GM19438 (cell line): ENCODE measurements around the gene KRTAP19-6.
"Not testable (repeated sequence)": the region's sequence is repeated elsewhere in the genome, so short reads cannot be mapped to it uniquely, and the experiment has no call there.

Experiments
- ATAC-seq: cut with Tn5 transposase; IDR thresholded peaks from one replicate; pipeline ENCODE4 v1.9.1; 2021; ENCODE audit warnings: low read depth; ENCODE audit not compliant: unreplicated experiment

KRTAP19-6 gene

DNA sequence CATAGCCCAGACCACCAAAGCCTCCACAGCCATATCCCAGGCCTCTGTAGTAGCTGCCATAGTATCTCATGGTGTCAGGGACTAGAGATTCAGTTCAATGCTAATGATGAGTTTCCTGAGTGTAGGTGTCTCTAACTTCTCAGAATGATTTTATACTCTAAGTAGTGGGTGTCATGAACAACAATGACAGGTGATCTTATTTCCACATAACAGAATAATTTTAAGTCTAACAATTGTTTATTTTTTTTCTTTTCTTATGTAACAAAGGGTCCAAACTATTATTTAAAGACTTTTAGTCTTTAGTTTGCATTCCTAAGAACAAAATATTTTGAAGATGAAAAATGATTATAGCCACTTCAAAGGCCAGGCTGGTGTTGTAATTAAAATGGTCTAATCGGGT is at the start of gene KRTAP19-6:
Gene KRTAP19-6 (minus strand): TSS at position 101 of the 400 bp plus-strand sequence. CDS start 31 bp downstream, at position 70.
- ATAC-seq, result no peak

GRCh38 chr21:30590297-30590696 is 48.6 kb upstream of the KRTAP19-6 start, which contains the start of gene KRTAP22-2:
KRTAP22-2 (minus strand) TSS chr21:30590397.
- ATAC-seq, result no peak

GRCh38 chr21:30582870-30583269 is 41.2 kb upstream of the KRTAP19-6 start:
- ATAC-seq, result no peak

GRCh38 chr21:30580132-30580531 is 38.5 kb upstream of the KRTAP19-6 start:
- no peak for ATAC-seq

GRCh38 chr21:30579346-30579745 is 37.7 kb upstream of the KRTAP19-6 start:
- no peak for ATAC-seq

GRCh38 chr21:30577766-30578165 is 36.1 kb upstream of the KRTAP19-6 start:
- ATAC-seq, result no peak

- no peak for ATAC-seq
Observed at GRCh38 chr21:30567617-30568016, 26.0 kb upstream of the KRTAP19-6 start.

GRCh38 chr21:30563630-30564029 is 22.0 kb upstream of the KRTAP19-6 start:
- ATAC-seq, result no peak

DNA sequence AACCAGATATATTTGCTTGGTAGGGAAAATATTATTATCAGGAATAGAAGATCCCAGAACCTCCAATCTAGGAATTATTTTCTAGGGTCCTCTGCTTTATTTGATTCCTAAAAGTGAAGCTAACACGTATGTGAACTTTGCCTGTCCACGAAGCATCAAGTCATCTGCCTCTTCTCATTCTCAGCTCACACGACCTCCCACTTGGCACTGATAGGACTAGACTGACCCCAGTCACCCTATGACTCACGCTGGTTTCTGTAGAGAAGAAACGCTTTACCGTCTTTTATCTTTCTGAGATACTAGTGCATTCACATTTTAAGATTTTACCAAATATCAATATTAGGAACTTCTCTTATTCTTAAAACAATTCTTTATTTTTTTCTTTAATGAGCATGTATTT is 21.4 kb upstream of the KRTAP19-6 start:
- ATAC-seq, result no peak

DNA sequence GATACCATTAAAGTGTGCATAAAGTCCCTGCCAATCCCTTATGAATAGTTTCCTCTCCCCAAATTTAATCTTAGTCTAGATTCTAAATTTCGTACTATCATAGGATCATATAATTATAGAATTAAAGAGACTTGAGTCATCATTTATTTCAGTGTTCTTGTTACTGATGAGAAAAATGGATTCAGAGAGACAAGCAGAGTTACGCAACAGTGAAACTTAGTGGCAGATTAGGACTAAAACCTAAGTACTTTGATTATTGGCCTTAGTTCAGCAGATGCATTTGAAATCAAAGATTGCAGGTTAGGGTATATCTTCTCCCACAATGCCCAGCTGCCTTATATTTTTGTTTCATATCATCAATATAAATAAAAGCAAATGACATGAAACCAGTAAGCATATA is 20.3 kb upstream of the KRTAP19-6 start:
- no peak for ATAC-seq

DNA sequence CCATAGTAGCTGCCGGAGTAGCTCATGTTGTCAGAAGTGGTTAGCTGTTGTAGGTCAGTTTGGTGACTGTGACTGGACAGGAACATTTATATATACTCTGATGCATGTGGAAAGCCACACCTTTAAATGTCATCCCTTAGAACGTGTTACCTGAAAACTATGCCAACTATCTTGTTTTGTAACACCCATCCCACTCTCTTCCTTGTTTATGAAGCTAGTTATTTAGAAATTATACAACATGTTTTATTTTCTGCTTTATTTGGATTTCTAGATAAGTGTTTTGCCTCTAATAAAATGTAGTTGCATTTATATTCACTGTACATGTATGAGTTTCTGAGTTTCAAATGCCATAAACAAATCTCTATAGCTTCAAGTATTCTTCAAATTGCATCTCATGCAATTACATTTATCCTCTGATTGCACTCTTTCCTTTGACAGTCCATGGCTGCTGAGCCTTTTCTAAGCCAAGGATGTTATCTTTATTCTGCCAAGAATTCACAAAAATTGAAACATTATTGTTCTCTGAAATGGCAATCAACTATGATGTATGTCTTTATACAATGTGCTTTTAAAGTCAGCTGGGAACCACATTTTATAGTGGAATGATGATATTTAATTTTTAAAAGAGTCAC is 19.7 kb upstream of the KRTAP19-6 start, which contains the start of gene KRTAP19-7:
Gene KRTAP19-7 (minus strand): TSS at position 51 of the 632 bp plus-strand sequence. CDS start 25 bp downstream, at position 26.
- ATAC-seq, result no peak

GRCh38 chr21:30555095-30555494 is 13.4 kb upstream of the KRTAP19-6 start:
- no peak for ATAC-seq

GRCh38 chr21:30552782-30553181 is 11.1 kb upstream of the KRTAP19-6 start:
- no peak for ATAC-seq

- no peak for ATAC-seq
Observed at GRCh38 chr21:30518876-30519275, 22.8 kb downstream of the KRTAP19-6 start.

GRCh38 chr21:30515681-30516080 is 26.0 kb downstream of the KRTAP19-6 start:
- no peak for ATAC-seq

DNA sequence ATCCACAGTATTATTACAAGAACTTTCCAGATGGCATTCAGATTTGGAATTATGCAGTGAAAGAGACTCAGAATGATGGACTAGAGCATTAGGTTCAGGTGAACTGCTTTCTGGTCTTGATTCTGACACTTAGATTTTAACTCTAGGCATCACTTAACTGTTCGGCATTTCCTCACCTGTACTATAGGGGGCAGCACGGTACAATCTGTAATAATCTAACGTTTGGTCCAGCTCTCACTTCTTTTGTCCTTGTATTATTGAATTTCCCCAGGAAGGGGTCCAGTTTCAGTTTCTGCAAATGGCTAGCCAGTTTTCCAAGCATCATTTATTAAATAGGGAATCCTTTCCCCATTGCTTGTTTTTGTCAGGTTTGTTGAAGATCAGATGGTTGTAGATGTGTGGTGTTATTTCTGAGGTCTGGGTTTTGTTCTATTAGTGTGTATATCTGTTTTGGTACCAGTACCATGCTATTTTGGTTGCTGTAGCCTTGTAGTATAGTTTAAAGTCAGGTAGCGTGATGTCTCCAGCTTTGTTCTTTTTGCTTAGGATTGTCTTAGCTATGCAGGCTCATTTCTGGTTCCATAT is 36.0 kb downstream of the KRTAP19-6 start:
- ATAC-seq, result not testable (repeated sequence)

DNA sequence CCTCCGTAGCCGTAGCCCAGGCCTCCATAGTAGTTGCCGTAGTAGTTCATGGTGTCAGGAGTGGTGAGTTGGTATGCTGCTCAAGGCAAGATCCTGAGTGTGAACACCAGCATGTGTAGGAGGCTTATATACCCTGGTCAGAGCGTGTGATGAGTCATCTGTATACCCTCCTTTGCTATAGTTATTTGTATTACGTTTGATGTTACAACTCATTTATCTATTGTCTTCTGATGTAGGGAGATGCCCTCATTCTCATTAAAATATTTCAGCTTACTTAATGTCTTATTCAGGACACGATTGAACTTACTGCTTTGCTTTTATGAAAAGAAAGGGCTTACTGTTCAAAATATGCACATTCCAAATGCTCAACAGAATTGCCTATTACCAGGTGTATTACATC is 39.6 kb downstream of the KRTAP19-6 start, which contains the start of gene KRTAP19-5:
Gene KRTAP19-5 (minus strand): TSS at position 101 of the 400 bp plus-strand sequence. CDS start 51 bp downstream, at position 50.
- no peak for ATAC-seq

- ATAC-seq, result no peak
Observed at GRCh38 chr21:30497065-30497464, 44.6 kb downstream of the KRTAP19-6 start, which contains the start of gene KRTAP19-4. KRTAP19-4 (minus strand) TSS chr21:30497165; CDS start chr21:30497110, 55 bp downstream.

GRCh38 chr21:30491963-30492428 is 49.7 kb downstream of the KRTAP19-6 start, which contains the start of gene KRTAP19-3:
KRTAP19-3 (minus strand) TSS chr21:30492013; CDS start chr21:30491957, 56 bp downstream.
- ATAC-seq, result no peak
